Lung microvascular endothelial cell (primary cell): ENCODE results near the gene EFEMP1. TPM values are rescaled to one million over a fixed set of nuclear protein-coding genes. Genes with fewer than 3 reads are reported as not detected.

Experiments used
- DNase-seq, 2 donors: peaks; one replicate each; pipeline versions ENCODE4 v3.0.0 to v3.0.0-alpha.2; 2010; ENCODE audit warnings: low read depth in 2 of 2
- total RNA-seq: library from RNA; depleted of rRNA; stranded (reverse); fragments of >200 nt; gene quantifications from 2 replicates; pipeline ENCODE4 v1.2.1, GENCODE V29; 2014

Gene EFEMP1, protein sequence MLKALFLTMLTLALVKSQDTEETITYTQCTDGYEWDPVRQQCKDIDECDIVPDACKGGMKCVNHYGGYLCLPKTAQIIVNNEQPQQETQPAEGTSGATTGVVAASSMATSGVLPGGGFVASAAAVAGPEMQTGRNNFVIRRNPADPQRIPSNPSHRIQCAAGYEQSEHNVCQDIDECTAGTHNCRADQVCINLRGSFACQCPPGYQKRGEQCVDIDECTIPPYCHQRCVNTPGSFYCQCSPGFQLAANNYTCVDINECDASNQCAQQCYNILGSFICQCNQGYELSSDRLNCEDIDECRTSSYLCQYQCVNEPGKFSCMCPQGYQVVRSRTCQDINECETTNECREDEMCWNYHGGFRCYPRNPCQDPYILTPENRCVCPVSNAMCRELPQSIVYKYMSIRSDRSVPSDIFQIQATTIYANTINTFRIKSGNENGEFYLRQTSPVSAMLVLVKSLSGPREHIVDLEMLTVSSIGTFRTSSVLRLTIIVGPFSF
- total RNA-seq = 4,716 and 9,992 TPM in 2 replicates

DNA sequence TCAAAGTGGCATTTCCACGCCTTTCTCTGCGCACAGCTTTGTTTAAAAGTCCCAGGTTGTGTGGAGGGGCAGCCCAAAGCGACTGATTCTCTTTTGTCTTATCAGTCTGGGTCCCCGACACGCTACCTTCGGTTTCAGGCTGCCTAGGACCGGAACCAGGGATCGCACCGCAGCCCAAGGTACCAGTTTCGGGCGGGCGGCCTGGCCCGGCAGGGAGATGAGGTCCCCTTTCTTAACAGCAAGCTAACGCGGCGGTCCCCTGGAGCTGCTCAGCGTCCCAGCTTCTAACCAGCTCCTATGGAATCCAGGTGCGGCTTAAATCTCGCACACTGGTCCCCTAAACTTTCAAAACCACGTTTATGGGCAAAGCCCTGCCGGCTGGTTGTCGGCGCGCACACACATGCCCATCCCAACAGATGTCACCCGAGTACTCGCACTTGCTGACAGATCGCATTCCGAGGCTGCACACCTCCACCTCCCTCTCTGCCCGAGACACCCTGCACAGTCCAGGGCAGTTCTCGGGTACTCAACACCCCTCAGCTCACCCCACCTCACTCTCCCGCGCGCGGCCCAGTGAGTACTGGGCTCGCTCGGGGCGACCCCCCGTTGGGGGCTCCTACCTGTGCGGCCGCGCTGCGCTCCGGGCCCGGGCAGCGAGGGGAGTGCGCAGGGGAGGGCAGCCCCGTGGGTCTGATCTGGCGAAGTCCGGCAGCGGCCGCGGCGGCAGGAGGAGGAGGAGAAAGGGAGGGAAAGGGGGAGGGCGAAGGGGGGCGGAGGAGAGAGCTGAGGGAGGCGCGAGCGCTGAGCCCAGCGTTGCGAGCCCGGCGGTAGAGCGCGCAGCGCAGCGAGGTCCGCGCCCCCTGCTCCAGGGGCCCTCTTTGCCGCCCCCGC, at the start of gene EFEMP1:
Gene EFEMP1 (minus strand): TSS at position 692 of the 891 bp plus-strand sequence. CDS start 1,342 bp downstream, outside the sequence.
- peak; percentile 89 to 93 for DNase-seq

DNA sequence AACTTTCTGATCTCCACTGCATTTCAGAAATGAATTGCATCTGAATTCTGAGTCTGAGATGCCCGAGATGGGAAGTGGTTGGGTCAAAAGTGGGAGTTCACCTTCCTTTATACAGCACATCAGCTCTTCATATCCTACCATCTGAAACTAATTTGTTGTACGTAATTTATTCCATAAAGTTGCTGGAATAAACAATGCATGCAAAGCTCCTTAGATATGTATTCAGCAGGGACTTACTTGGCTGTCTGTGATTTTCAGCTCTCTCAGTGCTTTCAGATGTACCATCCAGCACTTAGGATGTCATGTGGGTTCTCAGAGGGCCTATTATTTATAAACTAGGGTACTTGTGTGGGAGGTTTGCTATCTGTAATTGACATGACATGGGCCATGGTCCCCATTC, 46.9 kb upstream of the EFEMP1 start:
- no peak for DNase-seq

DNA sequence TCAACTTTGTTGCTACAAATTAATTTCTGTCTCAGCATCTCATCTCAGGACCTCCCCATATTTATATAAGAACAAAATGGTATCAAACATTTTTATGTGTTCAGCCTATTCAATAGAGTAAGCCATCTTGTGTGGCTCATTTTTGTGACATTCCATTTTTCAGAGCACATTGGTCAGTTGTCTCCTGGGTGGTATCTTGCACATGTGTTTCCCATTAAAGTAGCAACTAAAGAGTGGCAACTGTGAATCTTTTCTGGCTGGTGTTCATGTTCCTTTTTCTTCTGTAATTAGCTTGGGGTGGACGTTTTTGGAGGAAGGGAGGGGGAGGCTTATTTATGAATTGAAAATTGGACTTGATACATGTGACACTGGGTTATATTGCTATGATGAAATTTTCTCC, 45.4 kb upstream of the EFEMP1 start:
- no peak for DNase-seq

DNA sequence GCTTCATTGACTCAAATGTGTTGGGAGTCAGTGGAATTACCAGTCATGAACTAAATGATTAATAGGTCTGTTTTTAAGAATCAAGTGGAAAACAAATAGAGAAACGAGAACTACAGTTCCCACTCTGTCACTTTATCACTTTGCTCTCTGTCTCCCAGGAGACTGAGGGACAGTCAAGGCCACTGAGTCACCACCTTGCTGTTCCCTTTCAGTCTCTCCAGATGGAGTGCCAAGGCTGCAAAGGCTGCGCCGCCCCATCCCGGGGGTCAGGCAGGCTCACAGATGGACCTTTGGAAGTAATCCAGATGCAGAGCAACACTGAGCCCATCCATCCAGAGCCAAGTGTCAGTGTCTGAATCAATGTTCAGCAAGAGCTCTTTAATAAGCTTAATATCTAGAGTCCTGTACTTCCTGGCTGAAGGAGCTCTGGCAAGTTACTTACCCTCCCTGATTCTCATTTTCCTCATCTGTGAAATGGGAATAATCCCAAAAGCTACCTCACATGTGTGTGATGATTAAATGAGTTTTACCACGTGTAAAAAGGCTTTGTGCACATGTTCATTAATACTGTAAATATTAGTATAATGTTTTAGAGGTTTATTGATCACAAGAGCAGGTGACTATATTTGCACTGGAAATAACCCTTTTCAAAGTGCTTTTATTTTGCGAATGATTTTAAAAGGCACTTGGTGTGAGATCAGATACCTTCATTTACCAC, 43.0 kb upstream of the EFEMP1 start:
- DNase-seq = peak; percentile 84 to 95

DNA sequence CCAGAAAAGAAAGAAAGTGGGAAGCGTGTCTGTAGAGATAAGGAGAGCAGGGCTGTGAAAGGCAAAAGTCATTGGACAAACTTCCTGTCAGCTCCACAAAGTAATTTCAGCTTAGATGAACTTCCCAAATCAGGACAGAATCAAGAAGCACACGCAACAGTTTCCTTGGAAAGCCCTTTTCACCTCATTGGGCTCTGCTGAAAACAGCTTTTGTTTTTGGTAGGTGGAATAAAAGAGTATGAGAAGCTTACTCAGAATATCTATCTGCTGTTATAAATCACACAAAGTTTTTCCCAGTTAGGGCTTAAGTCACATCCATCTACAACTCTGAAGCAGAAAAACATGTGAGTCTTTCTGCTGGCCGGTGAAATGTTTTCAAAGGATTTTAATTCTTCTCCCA, 42.4 kb upstream of the EFEMP1 start:
- peak; percentile 95 to 98 for DNase-seq

DNA sequence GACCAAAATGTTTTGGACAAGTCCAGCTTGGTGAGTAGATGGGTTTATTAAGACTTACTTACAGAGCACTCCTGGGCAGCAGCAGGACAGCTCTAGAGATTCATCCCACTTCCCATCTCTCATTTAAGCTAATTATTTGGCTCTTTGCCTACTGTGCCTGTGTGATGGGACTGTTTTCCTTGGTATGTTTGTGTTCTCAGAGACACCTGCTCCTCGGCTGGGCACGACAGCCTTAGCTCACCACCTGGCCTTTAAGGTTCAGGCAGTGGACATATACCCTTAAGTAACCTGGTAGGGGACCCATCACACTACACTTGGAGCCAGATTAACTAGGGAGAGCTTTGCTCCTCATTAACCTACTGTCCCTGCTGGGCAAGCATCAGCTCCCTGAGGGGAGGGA, 41.7 kb upstream of the EFEMP1 start:
- DNase-seq = peak; percentile 40 to 73

DNA sequence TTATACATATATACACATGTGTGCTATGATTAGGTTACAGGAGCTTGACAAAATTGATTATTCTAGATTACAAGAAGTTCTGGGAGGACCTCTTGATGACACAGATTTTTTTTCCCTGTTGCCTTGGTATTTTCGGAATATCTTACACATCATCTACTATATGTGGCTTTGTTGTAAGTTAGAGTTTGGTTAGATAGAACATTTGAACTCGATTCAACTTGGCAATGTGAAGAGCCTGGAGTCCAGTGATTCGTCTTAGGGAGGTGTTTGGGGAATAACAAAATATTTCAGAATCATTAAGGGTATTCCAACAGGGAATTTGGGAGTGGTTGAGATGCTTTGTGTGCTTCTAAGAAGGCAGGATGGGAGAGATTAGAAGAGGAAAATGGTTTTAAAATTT, 39.3 kb upstream of the EFEMP1 start:
- no peak for DNase-seq

DNA sequence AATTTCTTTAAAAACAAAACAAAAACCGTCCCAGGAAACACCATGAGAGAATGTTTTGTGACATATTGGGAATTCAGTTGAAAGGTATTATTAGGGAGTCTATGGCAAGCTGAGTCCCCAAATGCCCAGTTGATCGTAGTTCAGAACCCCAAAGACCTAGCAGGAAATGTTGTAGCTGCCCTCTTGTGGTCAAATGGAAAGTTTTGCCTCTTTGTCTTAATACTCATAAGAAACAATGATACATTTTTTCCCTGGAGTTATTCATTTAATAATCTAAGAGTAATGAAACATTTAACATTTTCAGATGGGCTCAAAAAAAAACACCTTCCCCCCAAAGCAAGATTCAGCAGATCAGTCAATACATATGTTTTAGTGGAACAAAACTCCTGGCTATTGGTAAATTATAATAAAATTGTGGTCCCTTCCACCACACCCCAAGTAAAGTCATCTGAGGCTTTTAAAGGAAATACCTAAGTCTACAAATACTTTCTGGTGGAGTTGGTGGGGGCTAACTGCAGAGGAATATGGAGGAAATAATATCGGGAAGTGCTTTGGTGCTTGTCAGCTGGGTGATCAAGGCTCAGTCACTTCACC, 37.8 kb upstream of the EFEMP1 start:
- peak; percentile 81 to 82 for DNase-seq

DNA sequence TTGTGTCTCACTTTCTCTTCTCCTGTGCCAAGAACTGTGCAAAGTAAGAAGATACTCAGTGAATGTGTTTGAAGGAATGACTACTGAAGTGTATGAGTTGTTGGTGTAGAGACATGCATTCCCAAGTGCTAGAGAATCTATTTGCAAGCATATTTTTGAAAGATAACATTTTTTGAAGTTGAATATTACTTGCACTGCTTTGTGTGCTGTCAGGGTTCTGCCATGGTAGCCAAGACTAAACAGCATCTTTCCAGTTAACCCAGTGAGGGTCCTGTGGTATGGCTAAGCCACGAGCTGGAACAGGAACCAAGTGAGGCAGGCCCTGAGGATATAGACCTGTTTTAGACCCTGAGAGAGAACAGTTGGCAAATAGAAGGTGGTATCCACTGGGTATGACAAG, 35.2 kb upstream of the EFEMP1 start:
- DNase-seq = no peak

DNA sequence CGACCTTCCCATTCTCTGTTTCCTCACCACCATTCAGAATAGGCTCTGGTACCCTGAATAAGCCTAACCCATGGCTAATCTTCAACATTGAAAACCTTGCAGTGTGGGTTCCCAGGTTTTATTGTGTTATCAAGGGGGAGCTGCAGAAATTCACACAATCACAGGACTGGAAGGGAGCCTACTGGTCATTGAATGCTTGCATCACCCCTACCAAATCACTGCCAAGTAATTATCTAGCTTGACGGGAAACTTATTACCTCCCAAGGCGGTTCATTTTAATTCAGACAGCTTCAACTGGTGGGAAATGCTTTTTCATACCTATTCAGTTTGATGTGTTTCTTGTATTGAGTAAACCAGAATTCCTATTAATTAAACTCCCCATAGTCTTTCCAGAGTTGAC, 33.6 kb upstream of the EFEMP1 start:
- no peak for DNase-seq

DNA sequence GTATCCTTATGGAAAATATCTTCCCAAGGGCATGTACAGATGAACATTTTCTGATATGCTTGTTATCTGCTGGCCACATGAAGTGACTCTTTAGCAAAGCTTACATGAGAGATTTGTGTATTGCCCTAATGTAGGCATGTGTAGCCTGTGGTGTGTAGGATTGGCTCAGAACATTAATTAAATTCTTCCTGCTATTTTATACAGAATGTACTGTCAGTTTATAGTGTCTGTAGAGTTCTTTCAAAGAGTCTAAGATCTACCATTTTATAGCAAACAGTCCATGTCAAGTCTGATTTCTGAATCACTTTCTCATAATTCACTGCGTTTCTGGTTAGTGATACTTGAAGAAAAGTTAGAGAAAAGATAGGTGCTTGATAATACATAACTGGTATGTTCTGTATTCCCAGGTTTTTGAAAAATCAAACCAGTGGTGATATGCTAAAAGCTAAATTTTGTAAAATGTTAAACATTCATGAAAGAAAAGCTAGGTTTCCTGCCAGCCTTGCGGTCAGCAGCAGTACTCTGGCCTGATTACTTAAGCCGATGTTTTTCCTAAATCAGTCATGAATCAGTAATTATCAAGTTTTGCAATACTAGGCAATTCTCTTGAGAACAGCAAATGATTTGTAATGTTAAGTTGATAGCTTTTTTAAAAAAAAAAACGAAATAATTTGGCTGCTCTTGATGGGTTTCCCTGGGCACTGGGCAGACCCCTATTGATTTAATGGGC, 30.9 kb upstream of the EFEMP1 start:
- DNase-seq = no peak

DNA sequence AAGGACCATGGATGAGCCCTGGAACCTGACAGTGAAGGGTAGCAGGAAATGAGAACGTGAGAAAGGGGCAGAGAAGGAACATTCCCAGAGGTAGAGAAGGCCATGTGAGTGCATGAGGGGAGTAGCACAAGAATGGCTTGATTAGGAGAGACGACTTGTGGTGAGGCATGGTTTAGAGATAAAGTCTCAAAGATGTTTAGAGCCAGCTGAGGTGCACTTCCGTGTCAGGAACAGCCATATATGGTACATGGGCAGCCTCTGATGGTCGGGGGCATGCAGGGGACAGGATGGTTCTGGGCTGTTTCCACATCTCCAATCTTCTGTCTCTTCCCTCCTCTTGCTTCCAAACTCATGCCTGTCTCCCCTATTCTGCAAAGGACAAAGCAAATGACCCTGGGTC, 28.8 kb upstream of the EFEMP1 start:
- DNase-seq = no peak

DNA sequence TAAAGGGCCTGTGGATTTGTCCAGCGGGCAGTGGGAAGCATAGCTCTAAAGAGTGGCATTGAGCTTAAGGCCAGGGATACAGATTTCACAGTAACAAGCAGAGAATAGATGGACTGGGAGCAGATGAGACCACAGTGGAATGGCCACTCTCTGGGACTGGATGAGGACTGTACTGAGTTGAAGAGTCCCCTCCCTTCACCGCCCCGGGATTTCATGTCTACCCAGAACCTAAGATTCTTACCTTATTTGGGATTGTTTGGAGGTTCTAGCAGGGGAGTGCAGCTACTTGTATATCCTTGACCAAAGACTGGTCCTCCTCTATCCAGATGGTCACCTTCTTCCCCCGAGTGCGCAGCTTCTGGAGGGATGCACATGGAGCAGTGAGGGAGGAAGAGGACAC, 28.0 kb upstream of the EFEMP1 start:
- DNase-seq = no peak

DNA sequence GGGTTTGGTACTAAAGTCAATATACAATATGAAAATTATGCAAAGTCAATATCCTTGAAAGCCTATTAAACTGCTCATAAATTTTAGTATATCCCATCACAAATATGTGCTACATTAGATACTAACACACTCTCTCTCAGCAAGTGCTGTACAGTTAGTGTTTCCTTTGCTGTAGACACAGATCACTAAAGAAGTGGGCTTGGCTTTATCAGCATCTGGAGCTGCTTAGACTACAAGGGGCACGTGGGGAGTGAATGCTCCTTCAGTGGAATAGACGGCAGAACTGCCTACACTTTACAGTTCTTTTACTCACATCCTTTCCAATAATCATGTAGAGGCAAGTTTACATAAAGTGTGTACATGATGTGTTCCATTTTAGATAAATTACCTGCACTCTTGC, 26.0 kb upstream of the EFEMP1 start:
- no peak for DNase-seq

DNA sequence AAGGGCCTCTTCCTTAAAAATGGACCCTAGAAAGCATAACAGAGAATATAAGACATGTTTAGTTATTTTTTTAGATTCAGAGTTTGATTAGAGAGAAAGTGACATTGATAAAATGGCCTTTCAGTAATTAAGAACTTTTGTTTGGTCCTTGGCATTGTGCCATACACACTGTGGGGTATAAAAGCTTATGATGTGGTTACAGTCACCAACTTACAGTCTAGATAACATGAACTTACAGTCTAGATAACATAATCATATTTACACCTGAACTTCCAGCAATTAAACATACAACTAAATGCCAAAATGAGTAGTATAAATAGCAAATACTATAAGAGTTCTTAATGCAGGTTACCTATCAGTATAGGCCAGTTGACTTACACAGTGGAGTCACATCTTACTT, 25.6 kb upstream of the EFEMP1 start:
- DNase-seq = peak; percentile 26 to 50

DNA sequence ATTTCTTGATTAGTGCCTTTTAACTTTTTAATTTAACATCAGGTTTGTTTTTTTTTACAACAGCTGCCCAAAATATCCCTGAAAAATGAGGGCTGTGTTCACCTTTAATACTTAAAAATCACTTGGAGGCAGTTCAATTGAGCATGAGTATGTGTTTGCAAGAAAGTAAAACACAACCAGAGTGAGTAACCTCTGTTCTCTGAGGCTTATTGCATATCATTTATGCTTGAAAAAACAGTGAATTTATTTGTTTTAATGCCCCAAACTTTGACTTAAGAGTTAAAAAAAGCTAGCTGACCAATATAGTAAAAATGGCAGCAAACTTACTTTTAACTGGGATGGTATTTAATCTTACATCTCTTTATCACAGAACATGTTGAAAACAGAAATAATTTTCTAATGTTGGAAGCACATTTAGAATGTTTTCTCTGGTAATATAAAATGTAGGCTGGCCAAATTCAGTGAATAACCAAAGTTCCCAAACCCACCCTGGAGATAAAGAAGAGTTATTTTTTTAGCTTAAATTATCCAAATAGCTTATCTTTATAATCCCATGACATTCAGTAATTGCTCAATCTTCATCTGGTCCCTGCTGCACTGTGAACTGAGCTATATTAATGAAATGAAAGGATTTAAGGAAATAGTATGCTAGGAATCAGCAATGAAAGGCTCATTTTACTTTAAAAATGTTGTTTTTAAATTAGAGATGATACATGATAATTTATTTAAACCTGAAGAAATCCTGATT, 24.8 kb upstream of the EFEMP1 start:
- no peak for DNase-seq

DNA sequence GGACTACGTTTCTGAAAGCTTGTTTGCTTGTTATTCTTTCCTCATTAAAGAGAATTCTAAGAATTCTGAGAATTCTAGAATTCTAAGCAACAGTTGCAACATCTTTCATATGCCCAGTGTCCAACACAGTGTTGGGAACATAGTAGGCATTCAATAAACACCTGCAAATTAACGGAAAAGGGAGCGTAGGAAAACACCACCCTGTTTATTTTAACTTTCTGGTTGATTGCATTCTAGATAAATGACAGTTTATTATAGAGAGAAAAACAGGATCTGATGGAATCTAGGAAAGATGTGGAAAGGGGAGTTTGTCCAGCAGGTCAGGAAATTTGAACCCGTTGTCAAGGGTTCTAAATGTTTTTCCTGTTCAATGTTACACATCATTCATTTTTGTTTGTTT, 24.2 kb upstream of the EFEMP1 start:
- DNase-seq = peak; percentile 82 to 87

DNA sequence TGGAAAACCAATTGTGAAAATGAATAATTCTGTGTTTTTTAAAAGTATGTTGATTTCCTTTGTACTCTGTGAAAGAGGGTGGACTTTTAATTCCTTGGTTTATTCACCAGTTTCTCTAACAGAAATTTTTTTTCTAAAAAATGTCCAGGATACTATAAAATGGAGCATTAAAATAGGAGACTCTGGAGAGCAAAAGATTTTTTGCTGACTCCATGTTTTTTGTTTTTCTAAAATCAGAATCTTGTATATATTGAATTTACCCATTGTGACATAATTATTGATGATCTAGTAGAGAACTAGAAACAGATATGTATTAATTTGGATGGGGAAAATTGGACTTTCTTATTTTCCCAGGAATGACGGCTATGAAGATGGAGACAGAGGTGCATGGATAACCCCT, 23.2 kb upstream of the EFEMP1 start:
- DNase-seq = no peak

DNA sequence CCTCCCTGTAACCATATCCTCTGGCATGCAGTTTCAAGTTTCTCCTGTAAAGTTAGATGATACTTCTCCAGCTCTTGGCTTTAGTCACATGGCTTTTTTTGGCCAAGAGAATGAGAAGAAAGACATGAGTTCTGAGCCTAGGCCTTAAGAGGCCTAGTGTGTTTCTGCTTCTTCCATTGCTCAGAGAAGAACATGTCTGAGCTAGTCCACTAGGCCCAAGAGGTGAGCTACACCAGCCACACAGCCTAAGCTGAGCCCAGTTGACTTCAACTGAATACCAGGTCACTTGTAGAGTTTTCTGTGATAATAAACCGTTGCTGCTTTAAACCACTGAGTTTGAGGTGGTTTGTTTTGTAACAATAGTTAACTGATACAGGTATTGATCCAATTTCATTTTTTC, 19.9 kb upstream of the EFEMP1 start:
- DNase-seq = no peak

DNA sequence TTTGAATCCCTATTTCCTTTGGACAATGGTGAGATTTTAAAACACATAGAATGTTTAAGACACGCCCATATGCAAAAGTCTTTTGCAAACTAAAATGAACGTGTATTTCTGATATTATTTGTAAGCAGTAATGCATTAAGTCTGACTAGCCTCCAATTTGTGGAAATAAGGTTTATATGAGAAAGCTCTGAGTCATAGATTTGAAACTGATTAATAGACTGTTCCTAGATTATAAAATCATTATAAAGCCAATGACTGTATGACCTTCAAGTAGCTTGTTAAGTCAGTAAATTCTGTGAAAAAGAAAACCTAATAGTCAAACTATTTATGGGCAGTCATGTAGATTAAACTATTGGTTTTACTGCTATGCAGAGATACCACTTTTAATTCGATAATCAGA, 12.8 kb upstream of the EFEMP1 start:
- no peak for DNase-seq
